GM10248 (cell line): ENCODE results near the gene ANK3.

Source experiments
- CTCF ChIA-PET: fragments of 300-600 bp; sonication (Branson Sonifier 250); formaldehyde crosslinking; extraction: SDS; loops from one replicate; lab custom pipeline; 2021; ENCODE audit warnings: antibody characterized with exemption; lab: Yijun Ruan, JAX
- POLR2A ChIA-PET: fragments of 350-650 bp; sonication (Branson Sonifier 250); formaldehyde crosslinking; extraction: SDS; loops from one replicate; lab custom pipeline; 2020; ENCODE audit warnings: antibody characterized with exemption; lab: Yijun Ruan, JAX
- DNase-seq: peaks from one replicate; pipeline ENCODE4 v3.0.0; 2012; ENCODE audit errors: extremely low spot score
- CTCF ChIP-seq: IDR thresholded peaks from 2 replicates; pipeline ENCODE4 v1.5.1; 2012; ENCODE audit warnings: mild to moderate bottlenecking, low read depth; ENCODE audit errors: extremely low read depth, missing control alignments, control extremely low read depth

ANK3 gene

GRCh38 chr10:60417024-60417423 is 27.3 kb upstream of the ANK3 start:
- CTCF ChIA-PET, result interaction anchor here (1.0 kb wide), 1 partner anchor 17 kb away, joined by 4 read pairs; no protein-coding TSS in a partner anchor
- TF ChIP-seq CTCF, result no peak
- no peak for DNase-seq
- POLR2A ChIA-PET, result no interaction called here

- no peak for TF ChIP-seq CTCF
- no peak for DNase-seq
- CTCF ChIA-PET, result interaction anchor here (1.7 kb wide), 1 partner anchor 24 kb away, joined by 4 read pairs; no protein-coding TSS in a partner anchor
- POLR2A ChIA-PET, result no interaction called here
These were observed 25.4 kb upstream of the ANK3 start for GRCh38 chr10:60414877-60415585.

GRCh38 chr10:60414111-60414510 is 24.4 kb upstream of the ANK3 start:
- ChIA-PET CTCF (interaction anchor here (1.7 kb wide), 1 partner anchor 25 kb away, joined by 4 read pairs; no protein-coding TSS in a partner anchor), POLR2A (no interaction called here)

GRCh38 chr10:60413306-60414012 is 23.8 kb upstream of the ANK3 start:
- ChIA-PET POLR2A (no interaction called here), CTCF (no interaction called here)
- DNase-seq, result no peak
- TF ChIP-seq CTCF, result no peak

More at GRCh38 chr10:60414111-60414510, 24.4 kb upstream of the ANK3 start:
- no peak for TF ChIP-seq CTCF
- DNase-seq, result no peak

- CTCF ChIA-PET, result interaction anchor here (2.0 kb wide), 1 partner anchor 12 kb away, joined by 5 read pairs; no protein-coding TSS in a partner anchor
- DNase-seq, result no peak
- TF ChIP-seq CTCF, result no peak
- POLR2A ChIA-PET, result no interaction called here
These were observed 21.3 kb upstream of the ANK3 start for GRCh38 chr10:60410970-60411369.

GRCh38 chr10:60409202-60409601 is 19.5 kb upstream of the ANK3 start:
- ChIA-PET CTCF (interaction anchor here (0.8 to 2.0 kb wide), 5 partner anchors 10 to 32 kb away, joined by 3 to 5 read pairs (median 4); no protein-coding TSS in a partner anchor), POLR2A (no interaction called here)
- no peak for DNase-seq
- no peak for TF ChIP-seq CTCF
